ENCODE results near the gene PABPN1. TPM values are rescaled to one million over a fixed set of nuclear protein-coding genes. Genes with fewer than 3 reads are reported as not detected.
A peak's percentile ranks its signal among the peaks of the same experiment; 100 is the strongest.
"Not testable (repeated sequence)": the region's sequence is repeated elsewhere in the genome, so short reads cannot be mapped to it uniquely, and the experiment has no call there.

PABPN1 gene
- total RNA-seq, 1 donor from 2014 or later, result 298 TPM

- Mint-ChIP-seq H3K36me3 (peaks cover 25% of the 10 kb centered on the region), H3K4me1 (peaks cover 27% of the 10 kb centered on the region), H3K27me3 (ENCODE audit: insufficient read depth, low read depth) (peaks cover 15% of the 10 kb centered on the region), H3K4me3 (peak overlapping the region; percentile 18), H3K27ac (no peak overlapping the region), H3K9me3 (no peaks in the 10 kb centered on the region)
- TF ChIP-seq CTCF (IDR thresholded peaks at IDR 0.05), result no peak
- TF ChIP-seq EZH2 (IDR thresholded peaks at IDR 0.05), result no peak
- no peak for TF ChIP-seq EZH2phosphoT487 (IDR thresholded peaks at IDR 0.05)
- H3K79me2 ChIP-seq (ENCODE audit: low read depth), result peaks cover 29% of the 10 kb centered on the region
- H3K4me3 ChIP-seq, result no peak overlapping the region
- H3K27me3 ChIP-seq, result no peaks in the 10 kb centered on the region
- H3K4me1 ChIP-seq, result peaks cover 22% of the 10 kb centered on the region
- H3K4me2 ChIP-seq, result no peak overlapping the region
- no peak overlapping the region for H3K27ac ChIP-seq
- no peaks in the 10 kb centered on the region for H3K9me3 ChIP-seq (ENCODE audit: low read depth)
- peaks cover 64% of the 10 kb centered on the region for H3F3A ChIP-seq (ENCODE audit: low read depth)
- H4K20me1 ChIP-seq (ENCODE audit: low read depth), result peaks cover 20% of the 10 kb centered on the region
- H3K36me3 ChIP-seq, result peaks cover 14% of the 10 kb centered on the region
- no peak overlapping the region for H3K9ac ChIP-seq
- no peak overlapping the region for H2AFZ ChIP-seq (replicated peaks)
- no peak for DNase-seq (ENCODE audit: low spot score)
These were observed 3.2 kb downstream of the PABPN1 start for GRCh38 chr14:23324455-23324846.

- H3F3A ChIP-seq (ENCODE audit: low read depth), result peaks cover 58% of the 10 kb centered on the region
- H3K4me3 ChIP-seq, result no peak overlapping the region
- peaks cover 20% of the 10 kb centered on the region for H3K36me3 Mint-ChIP-seq
- TF ChIP-seq CTCF (IDR thresholded peaks at IDR 0.05) (no peak), EZH2phosphoT487 (IDR thresholded peaks at IDR 0.05) (no peak), EZH2 (IDR thresholded peaks at IDR 0.05) (no peak)
- H3K4me3 Mint-ChIP-seq, result no peak overlapping the region
- peaks cover 20% of the 10 kb centered on the region for H4K20me1 ChIP-seq (ENCODE audit: low read depth)
- no peak overlapping the region for H3K27ac Mint-ChIP-seq
- peaks cover 23% of the 10 kb centered on the region for H3K4me1 Mint-ChIP-seq
- no peaks in the 10 kb centered on the region for H3K9me3 Mint-ChIP-seq
- DNase-seq (ENCODE audit: low spot score), result no peak
- peaks cover 14% of the 10 kb centered on the region for H3K36me3 ChIP-seq
- H3K27me3 ChIP-seq, result no peaks in the 10 kb centered on the region
- peaks cover 29% of the 10 kb centered on the region for H3K79me2 ChIP-seq (ENCODE audit: low read depth)
- no peak overlapping the region for H3K4me2 ChIP-seq
- H3K9ac ChIP-seq, result no peak overlapping the region
- no peak overlapping the region for H3K27ac ChIP-seq
- H2AFZ ChIP-seq (replicated peaks), result no peak overlapping the region
- peaks cover 21% of the 10 kb centered on the region for H3K4me1 ChIP-seq
- H3K9me3 ChIP-seq (ENCODE audit: low read depth), result no peaks in the 10 kb centered on the region
- H3K27me3 Mint-ChIP-seq (ENCODE audit: insufficient read depth, low read depth), result peaks cover 13% of the 10 kb centered on the region
These were observed 3.7 kb downstream of the PABPN1 start for GRCh38 chr14:23324993-23325392.

- Histone ChIP-seq H3K79me2 (ENCODE audit: low read depth) (peaks cover 29% of the 10 kb centered on the region), H4K20me1 (ENCODE audit: low read depth) (peaks cover 20% of the 10 kb centered on the region), H3K36me3 (peaks cover 14% of the 10 kb centered on the region), H3K4me1 (peaks cover 17% of the 10 kb centered on the region), H3F3A (ENCODE audit: low read depth) (peaks cover 51% of the 10 kb centered on the region)
- H3K27ac Mint-ChIP-seq; H3K9me3 Mint-ChIP-seq; H3K27me3 Mint-ChIP-seq (ENCODE audit: insufficient read depth, low read depth); H3K27me3 ChIP-seq; H3K27ac ChIP-seq; H3K4me3 Mint-ChIP-seq; H3K4me3 ChIP-seq; H3K9ac ChIP-seq; DNase-seq (ENCODE audit: low spot score); H3K4me2 ChIP-seq; H2AFZ ChIP-seq (replicated peaks); H3K9me3 ChIP-seq (ENCODE audit: low read depth): not testable (repeated sequence)
- peaks cover 15% of the 10 kb centered on the region for H3K4me1 Mint-ChIP-seq
- H3K36me3 Mint-ChIP-seq, result peaks cover 19% of the 10 kb centered on the region
These were observed 4.5 kb downstream of the PABPN1 start for GRCh38 chr14:23325746-23326145.

GRCh38 chr14:23326491-23327332 lies 5.5 kb downstream of the PABPN1 start:
- Histone ChIP-seq H3K27ac (no peak overlapping the region), H3K4me2 (no peak overlapping the region), H3K4me3 (no peak overlapping the region), H2AFZ (replicated peaks) (no peak overlapping the region), H4K20me1 (ENCODE audit: low read depth) (peaks cover 20% of the 10 kb centered on the region), H3K4me1 (peaks cover 17% of the 10 kb centered on the region), H3K36me3 (peaks cover 14% of the 10 kb centered on the region), H3K27me3 (no peaks in the 10 kb centered on the region), H3F3A (ENCODE audit: low read depth) (peaks cover 50% of the 10 kb centered on the region), H3K9me3 (ENCODE audit: low read depth) (no peaks in the 10 kb centered on the region), H3K9ac (no peak overlapping the region), H3K79me2 (ENCODE audit: low read depth) (peaks cover 26% of the 10 kb centered on the region)
- no peaks in the 10 kb centered on the region for H3K9me3 Mint-ChIP-seq
- H3K4me1 Mint-ChIP-seq, result peaks cover 12% of the 10 kb centered on the region
- peaks cover 6% of the 10 kb centered on the region for H3K27me3 Mint-ChIP-seq (ENCODE audit: insufficient read depth, low read depth)
- peaks cover 19% of the 10 kb centered on the region for H3K36me3 Mint-ChIP-seq
- no peak for DNase-seq (ENCODE audit: low spot score)
- no peak for TF ChIP-seq EZH2 (IDR thresholded peaks at IDR 0.05)
- no peak for TF ChIP-seq EZH2phosphoT487 (IDR thresholded peaks at IDR 0.05)
- TF ChIP-seq CTCF (IDR thresholded peaks at IDR 0.05), result no peak
- peak overlapping the region; percentile 28 for H3K27ac Mint-ChIP-seq
- H3K4me3 Mint-ChIP-seq, result no peak overlapping the region
